GM12891 (cell line): ENCODE measurements around the gene PRRT3.

ENCODE experiments used
- POLR2A ChIP-seq: IDR thresholded peaks from 2 replicates; pipeline ENCODE4 v1.6.1; 2011; ENCODE audit warnings: low read depth, low read length, control low read depth
- POLR2AphosphoS5 ChIP-seq: IDR thresholded peaks from 2 replicates; pipeline ENCODE4 v1.6.1; 2011; ENCODE audit warnings: low read depth, low read length, control low read depth
- POU2F2 ChIP-seq: IDR thresholded peaks from 2 replicates; pipeline ENCODE4 v1.6.1; 2011; ENCODE audit warnings: low read depth, mild to moderate bottlenecking, control low read depth, low read length, moderate library complexity
- SPI1 ChIP-seq: IDR thresholded peaks from 2 replicates; pipeline ENCODE4 v1.6.1; 2011; ENCODE audit warnings: low read depth, low read length, control low read depth
- TAF1 ChIP-seq: IDR thresholded peaks from 2 replicates; pipeline ENCODE4 v1.6.1; 2011; ENCODE audit warnings: low read depth, low read length, control low read depth

DNA sequence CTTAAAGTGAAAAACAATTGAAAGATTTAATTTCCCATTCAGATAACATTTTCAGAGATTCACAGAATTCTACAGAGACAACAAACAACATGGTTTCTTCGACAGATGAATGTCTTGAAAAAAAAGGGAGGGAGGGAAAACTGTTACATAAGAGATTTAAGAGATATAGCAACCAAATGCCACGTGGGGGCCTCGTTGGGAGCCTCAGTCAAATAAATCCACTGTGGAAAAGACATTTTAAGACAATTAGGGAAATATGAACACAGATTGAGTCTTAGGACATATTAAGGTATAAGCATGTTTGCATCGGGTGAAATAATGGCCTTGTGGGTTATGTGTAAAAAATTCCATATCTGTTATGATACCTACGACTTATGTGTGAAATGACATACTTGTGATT is 5.0 kb upstream of the PRRT3 start:
- TF ChIP-seq POLR2AphosphoS5 (no peak), POU2F2 (no peak), SPI1 (no peak), POLR2A (no peak), TAF1 (no peak)
